Activated CD4-positive, alpha-beta memory T cell treated with anti-CD3 and anti-CD28 coated beads, Interleukin-2, amount 10 ng/mL, durations not matched to agents 7 days and 5 days (primary cell): ENCODE results near the gene POLR3GL. TPM values are rescaled to one million over a fixed set of nuclear protein-coding genes. Genes with fewer than 3 reads are reported as not detected.

Source experiments
- CTCF ChIA-PET: fragments of 350-600 bp; sonication (Branson Sonifier 250); formaldehyde crosslinking; loops from one replicate; lab custom pipeline; 2021; ENCODE audit warnings: antibody characterized with exemption, inconsistent platforms; lab: Charles Lee
- POLR2A ChIA-PET: fragments of 350-600 bp; sonication (Branson Sonifier 250); formaldehyde crosslinking; loops from one replicate; lab custom pipeline; 2021; ENCODE audit warnings: antibody characterized with exemption; lab: Charles Lee
- DNase-seq: peaks from one replicate; pipeline ENCODE4 v3.0.0-alpha.2; 2020
- H3K27ac Mint-ChIP-seq: one replicate; pipeline ENCODE4 v1.8.0; 2021; ENCODE audit warnings: mild to moderate bottlenecking, mixed read lengths
- H3K27me3 Mint-ChIP-seq: one replicate; pipeline ENCODE4 v1.8.0; 2021; ENCODE audit warnings: mixed read lengths
- H3K36me3 Mint-ChIP-seq: one replicate; pipeline ENCODE4 v1.8.0; 2021; ENCODE audit warnings: low read depth, mixed read lengths
- H3K4me1 Mint-ChIP-seq: one replicate; pipeline ENCODE4 v1.8.0; 2021; ENCODE audit warnings: mixed read lengths
- H3K4me3 Mint-ChIP-seq: one replicate; pipeline ENCODE4 v1.8.0; 2021; ENCODE audit warnings: mild to moderate bottlenecking, mixed read lengths
- H3K9me3 Mint-ChIP-seq: one replicate; pipeline ENCODE4 v1.8.0; 2021; ENCODE audit warnings: mixed read lengths
- total RNA-seq, 2 experiments: library from RNA; stranded (reverse); gene quantifications; one replicate each; pipeline ENCODE4 v1.2.3, GENCODE V29; 2021

POLR3GL gene
- total RNA-seq, 2 experiments from 2014 or later = 32.4 to 33.7 TPM

DNA sequence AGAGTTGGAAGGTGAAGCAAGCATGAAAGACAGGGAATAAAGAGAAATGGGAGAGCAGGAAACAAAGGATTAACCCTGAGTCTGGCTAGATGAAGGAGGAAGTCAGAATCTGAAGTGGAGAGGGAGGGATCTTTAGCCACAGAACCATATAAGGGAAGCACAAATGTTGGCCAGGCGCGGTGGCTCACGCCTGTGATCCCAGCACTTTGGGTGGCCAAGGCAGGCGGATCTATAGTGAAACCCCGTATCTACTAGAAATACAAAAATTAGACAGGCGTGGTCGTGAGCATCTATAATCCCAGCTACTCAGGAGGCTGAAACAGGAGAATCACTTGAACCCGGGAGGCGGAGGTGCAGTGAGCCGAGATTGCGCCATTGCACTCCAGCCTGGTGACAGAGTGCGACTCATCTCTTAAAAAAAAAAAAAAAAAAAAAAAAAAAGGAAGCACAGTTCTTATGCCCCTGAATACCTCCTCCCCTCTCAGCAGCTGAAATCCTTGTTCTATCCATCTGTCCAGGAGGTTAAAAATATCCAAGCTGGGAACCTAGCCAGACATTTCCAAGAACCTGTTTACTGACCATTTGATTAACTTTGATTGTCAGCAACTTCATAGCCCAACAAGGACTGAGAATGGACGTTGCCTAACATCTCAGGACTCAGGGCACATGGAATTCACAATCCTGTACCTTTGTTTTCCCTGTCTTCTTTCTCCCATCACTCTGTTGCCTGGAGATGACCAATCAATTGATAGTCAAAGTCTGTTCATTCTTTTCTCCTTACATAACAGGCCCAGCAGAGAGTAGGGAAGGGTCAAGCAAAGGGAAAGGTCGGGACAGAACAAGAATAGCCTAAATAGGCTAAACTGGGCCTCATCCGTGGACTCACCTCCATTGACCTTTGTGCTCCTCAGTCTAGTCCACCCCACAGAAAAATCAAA lies 21.3 kb downstream of the POLR3GL start:
- H3K4me1 Mint-ChIP-seq = peaks cover 34% of the 10 kb centered on the region
- no peak for DNase-seq
- H3K36me3 Mint-ChIP-seq = no peaks in the 10 kb centered on the region
- POLR2A ChIA-PET = interaction anchor here (1.9 to 15.0 kb wide), 2 partner anchors 8 to 21 kb away, joined by 8 to 582 read pairs; partner anchors contain the start of gene TXNIP
- no peak overlapping the region for H3K4me3 Mint-ChIP-seq
- no peaks in the 10 kb centered on the region for H3K27me3 Mint-ChIP-seq
- peak overlapping the region; percentile 73 for H3K27ac Mint-ChIP-seq
- no peaks in the 10 kb centered on the region for H3K9me3 Mint-ChIP-seq
- CTCF ChIA-PET = interaction anchor here (1.5 to 13.8 kb wide), 4 partner anchors 7 to 46 kb away, joined by 6 to 349 read pairs (median 94); no protein-coding TSS in a partner anchor

- Mint-ChIP-seq H3K4me1 (peaks cover 37% of the 10 kb centered on the region), H3K4me3 (no peak overlapping the region), H3K27ac (no peak overlapping the region), H3K9me3 (no peaks in the 10 kb centered on the region), H3K36me3 (peaks cover under 1% of the 10 kb centered on the region), H3K27me3 (no peaks in the 10 kb centered on the region)
- POLR2A ChIA-PET = interaction anchor here (15.0 kb wide), 1 partner anchor 7 kb away, joined by 582 read pairs; the partner anchor contains the start of gene TXNIP
- DNase-seq = no peak
- CTCF ChIA-PET = interaction anchor here (1.5 to 13.8 kb wide), 2 partner anchors 8 to 45 kb away, joined by 10 to 177 read pairs; no protein-coding TSS in a partner anchor
These were observed 22.1 kb downstream of the POLR3GL start for GRCh38 chr1:145986551-145986950.

- H3K4me3 Mint-ChIP-seq = no peak overlapping the region
- peaks cover 15% of the 10 kb centered on the region for H3K36me3 Mint-ChIP-seq
- no peaks in the 10 kb centered on the region for H3K9me3 Mint-ChIP-seq
- CTCF ChIA-PET = interaction anchor here (1.1 to 13.8 kb wide), 4 partner anchors 9 to 142 kb away, joined by 3 to 177 read pairs (median 4); partner anchors contain the start of genes NUDT17, RBM8A and TXNIP
- POLR2A ChIA-PET = interaction anchor here (1.2 to 15.0 kb wide), 6 partner anchors 5 to 70 kb away, joined by 3 to 582 read pairs (median 76); partner anchors contain the start of genes ANKRD34A, POLR3GL, RBM8A and TXNIP
- no peaks in the 10 kb centered on the region for H3K27me3 Mint-ChIP-seq
- peaks cover 49% of the 10 kb centered on the region for H3K4me1 Mint-ChIP-seq
- DNase-seq = no peak
- no peak overlapping the region for H3K27ac Mint-ChIP-seq
These were observed 23.4 kb downstream of the POLR3GL start for GRCh38 chr1:145987926-145988325.

DNA sequence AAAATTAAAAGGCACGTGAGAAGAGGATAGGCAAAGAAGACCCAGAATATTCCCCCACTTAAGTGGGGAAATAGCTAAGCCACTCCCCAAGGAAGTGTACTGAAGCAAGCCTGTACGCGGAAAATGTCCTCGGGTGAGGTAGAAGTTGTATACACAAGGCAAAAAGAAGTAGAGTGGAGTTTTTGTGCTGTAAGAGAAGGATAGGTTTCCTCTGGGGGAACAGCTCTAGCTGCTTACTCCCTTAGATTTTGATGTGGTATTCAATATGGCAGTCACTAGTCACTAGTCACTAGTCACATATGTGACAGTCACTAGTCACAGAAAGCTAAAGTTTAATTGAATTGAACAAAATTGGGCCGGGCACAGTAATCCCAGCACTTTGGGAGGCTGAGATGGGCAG lies 24.3 kb downstream of the POLR3GL start:
- Mint-ChIP-seq H3K4me3 (no peak overlapping the region), H3K27me3 (no peaks in the 10 kb centered on the region), H3K4me1 (peaks cover 57% of the 10 kb centered on the region), H3K27ac (no peak overlapping the region), H3K36me3 (peaks cover 23% of the 10 kb centered on the region), H3K9me3 (no peaks in the 10 kb centered on the region)
- CTCF ChIA-PET = interaction anchor here (1.1 to 13.8 kb wide), 4 partner anchors 8 to 143 kb away, joined by 3 to 177 read pairs (median 4); partner anchors contain the start of genes NUDT17, RBM8A and TXNIP
- POLR2A ChIA-PET = interaction anchor here (1.2 to 15.0 kb wide), 6 partner anchors 5 to 63 kb away, joined by 3 to 582 read pairs (median 76); partner anchors contain the start of genes ANKRD34A, POLR3GL, RBM8A and TXNIP
- no peak for DNase-seq

DNA sequence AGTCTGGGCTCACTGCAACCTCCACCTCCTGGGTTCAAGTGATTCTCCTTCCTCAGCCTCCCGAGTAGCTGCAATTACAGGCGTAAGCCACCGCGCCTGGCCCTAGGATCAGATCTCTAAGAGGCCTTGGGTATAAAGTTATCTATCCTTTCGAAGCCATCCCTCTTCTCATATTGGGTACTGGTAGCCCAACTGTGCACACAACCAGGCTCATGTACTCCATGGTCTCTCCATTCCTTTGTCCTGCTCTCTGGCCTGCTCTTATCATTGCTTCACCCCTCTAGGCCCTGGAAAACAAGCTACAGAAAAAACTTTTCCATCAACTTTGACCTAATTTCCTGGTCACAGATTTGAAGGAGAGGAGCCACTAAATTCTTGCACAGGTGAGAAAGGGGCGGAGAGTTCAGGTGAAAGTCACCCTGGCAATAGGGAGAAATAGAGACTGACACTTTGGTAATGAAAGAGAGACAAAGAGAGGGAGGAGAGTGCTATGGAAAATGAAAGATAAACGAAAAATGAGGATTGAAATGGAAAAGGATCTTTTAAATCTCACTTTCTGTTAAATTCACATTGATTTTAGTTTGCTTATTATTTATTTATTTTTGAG lies 25.9 kb downstream of the POLR3GL start:
- POLR2A ChIA-PET = interaction anchor here (1.0 to 12.9 kb wide), 7 partner anchors 8 to 61 kb away, joined by 3 to 582 read pairs (median 6); no protein-coding TSS in a partner anchor
- H3K36me3 Mint-ChIP-seq = peaks cover 39% of the 10 kb centered on the region
- DNase-seq = no peak
- H3K9me3 Mint-ChIP-seq = no peaks in the 10 kb centered on the region
- no peak overlapping the region for H3K27ac Mint-ChIP-seq
- H3K27me3 Mint-ChIP-seq = no peaks in the 10 kb centered on the region
- H3K4me1 Mint-ChIP-seq = peaks cover 54% of the 10 kb centered on the region
- CTCF ChIA-PET = interaction anchor here (0.7 to 13.8 kb wide), 2 partner anchors 12 to 94 kb away, joined by 3 to 177 read pairs; no protein-coding TSS in a partner anchor
- H3K4me3 Mint-ChIP-seq = no peak overlapping the region

DNA sequence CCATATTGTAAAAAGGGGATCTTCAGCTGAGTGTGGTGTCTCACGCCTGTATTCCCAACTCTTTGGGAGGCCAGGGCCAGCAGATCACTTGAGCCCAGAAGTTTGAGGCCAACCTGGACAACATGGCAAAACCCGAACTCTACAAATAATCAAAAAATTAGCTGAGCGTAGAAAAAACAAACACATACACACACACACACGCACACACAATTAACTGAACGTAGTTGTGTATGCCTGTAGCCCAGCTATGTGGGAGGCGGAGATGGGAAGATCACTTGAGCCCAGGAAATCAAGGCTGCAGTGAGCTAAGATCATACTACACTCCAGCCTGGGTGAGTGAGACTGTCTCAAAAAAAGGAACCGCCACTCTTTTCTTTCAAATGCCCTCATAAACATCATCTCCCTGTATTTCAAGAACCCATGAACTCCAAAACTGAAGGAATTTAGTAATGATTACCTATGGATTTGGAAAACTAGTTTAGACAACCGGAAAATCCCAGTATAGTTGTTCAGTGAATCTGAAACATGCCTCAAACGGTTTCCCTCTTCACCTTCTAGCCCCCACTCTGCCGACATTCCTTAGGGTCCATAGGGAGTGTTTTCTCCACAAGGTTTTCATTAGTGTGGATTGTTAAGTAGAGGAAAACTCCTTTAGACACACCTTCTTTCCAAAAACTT lies 27.4 kb downstream of the POLR3GL start:
- POLR2A ChIA-PET = interaction anchor here (1.5 to 12.9 kb wide), 4 partner anchors 9 to 30 kb away, joined by 3 to 582 read pairs (median 76); partner anchors contain the start of gene HJV
- Mint-ChIP-seq H3K9me3 (no peaks in the 10 kb centered on the region), H3K27ac (peak overlapping the region; percentile 41), H3K4me3 (peak overlapping the region; percentile 27), H3K4me1 (peaks cover 46% of the 10 kb centered on the region), H3K36me3 (peaks cover 51% of the 10 kb centered on the region), H3K27me3 (no peaks in the 10 kb centered on the region)
- no peak for DNase-seq
- CTCF ChIA-PET = interaction anchor here (0.8 to 13.8 kb wide), 2 partner anchors 11 to 13 kb away, joined by 3 to 177 read pairs; no protein-coding TSS in a partner anchor

DNA sequence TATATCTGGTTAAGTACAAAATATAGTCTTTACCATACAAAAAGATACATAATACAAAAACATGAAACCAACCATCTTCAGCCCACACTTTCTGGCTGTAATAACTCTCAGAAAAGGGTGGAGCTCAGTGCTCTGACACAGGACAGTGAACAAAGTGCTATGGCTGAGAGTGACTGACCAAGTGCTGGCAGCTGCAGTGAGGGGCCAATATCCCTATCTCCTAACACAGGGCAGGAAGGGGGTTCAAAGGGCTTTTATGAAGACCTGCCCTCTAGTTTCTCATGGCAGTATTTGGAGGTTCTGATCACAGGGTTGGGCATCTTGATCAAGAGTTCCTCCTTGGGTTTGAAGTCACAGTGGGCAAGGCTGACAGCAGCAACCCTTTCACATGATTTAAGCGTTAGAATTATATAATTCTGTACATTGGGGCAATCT lies 28.0 kb downstream of the POLR3GL start:
- no peaks in the 10 kb centered on the region for H3K27me3 Mint-ChIP-seq
- CTCF ChIA-PET = interaction anchor here (0.5 to 13.8 kb wide), 3 partner anchors 10 to 14 kb away, joined by 3 to 177 read pairs (median 3); no protein-coding TSS in a partner anchor
- H3K27ac Mint-ChIP-seq = peak overlapping the region; percentile 52
- peaks cover 49% of the 10 kb centered on the region for H3K4me1 Mint-ChIP-seq
- peak overlapping the region; percentile 93 for H3K4me3 Mint-ChIP-seq
- no peak for DNase-seq
- no peaks in the 10 kb centered on the region for H3K9me3 Mint-ChIP-seq
- peaks cover 51% of the 10 kb centered on the region for H3K36me3 Mint-ChIP-seq
- POLR2A ChIA-PET = interaction anchor here (0.8 to 12.9 kb wide), 4 partner anchors 11 to 29 kb away, joined by 3 to 582 read pairs (median 75); partner anchors contain the start of genes ANKRD34A, HJV and POLR3GL

GRCh38 chr1:145992958-145993617 lies 28.6 kb downstream of the POLR3GL start:
- H3K27me3 Mint-ChIP-seq = no peaks in the 10 kb centered on the region
- peak overlapping the region; percentile 93 for H3K4me3 Mint-ChIP-seq
- DNase-seq = no peak
- ChIA-PET POLR2A (interaction anchor here (0.6 to 12.9 kb wide), 8 partner anchors 9 to 45 kb away, joined by 3 to 582 read pairs (median 4); partner anchors contain the start of genes ANKRD34A, HJV, LIX1L and POLR3GL), CTCF (interaction anchor here (0.5 to 13.8 kb wide), 2 partner anchors 13 to 15 kb away, joined by 3 to 177 read pairs; no protein-coding TSS in a partner anchor)
- no peaks in the 10 kb centered on the region for H3K9me3 Mint-ChIP-seq
- H3K4me1 Mint-ChIP-seq = peaks cover 50% of the 10 kb centered on the region
- H3K36me3 Mint-ChIP-seq = peaks cover 51% of the 10 kb centered on the region
- H3K27ac Mint-ChIP-seq = peak overlapping the region; percentile 52

GRCh38 chr1:145993618-145994390 lies 29.3 kb downstream of the POLR3GL start:
- DNase-seq = no peak

GRCh38 chr1:145994391-145995120 lies 30.1 kb downstream of the POLR3GL start:
- peak overlapping the region; percentile 97 for H3K27ac Mint-ChIP-seq

More at GRCh38 chr1:145993618-145994390, 29.3 kb downstream of the POLR3GL start:
- Mint-ChIP-seq H3K36me3 (peaks cover 51% of the 10 kb centered on the region), H3K27me3 (no peaks in the 10 kb centered on the region), H3K9me3 (no peaks in the 10 kb centered on the region), H3K4me1 (peaks cover 53% of the 10 kb centered on the region), H3K27ac (peak overlapping the region; percentile 97), H3K4me3 (peak overlapping the region; percentile 93)
- POLR2A ChIA-PET = interaction anchor here (0.6 to 12.9 kb wide), 6 partner anchors 8 to 44 kb away, joined by 3 to 582 read pairs (median 35); partner anchors contain the start of genes ANKRD34A, LIX1L and POLR3GL
- CTCF ChIA-PET = interaction anchor here (1.0 to 13.8 kb wide), 3 partner anchors 15 to 148 kb away, joined by 3 to 177 read pairs (median 4); partner anchors contain the start of gene NUDT17

More at GRCh38 chr1:145994391-145995120, 30.1 kb downstream of the POLR3GL start:
- DNase-seq = peak; percentile 58
- Mint-ChIP-seq H3K9me3 (no peaks in the 10 kb centered on the region), H3K4me3 (peak overlapping the region; percentile 93), H3K36me3 (peaks cover 51% of the 10 kb centered on the region), H3K4me1 (peaks cover 59% of the 10 kb centered on the region), H3K27me3 (no peaks in the 10 kb centered on the region)
- POLR2A ChIA-PET = interaction anchor here (1.2 to 12.9 kb wide), 7 partner anchors 13 to 123 kb away, joined by 3 to 582 read pairs (median 33); partner anchors contain the start of genes ANKRD34A, LIX1L, POLR3GL and RBM8A
- CTCF ChIA-PET = interaction anchor here (0.9 to 13.8 kb wide), 4 partner anchors 13 to 149 kb away, joined by 3 to 177 read pairs (median 4); partner anchors contain the start of gene NUDT17
